Colonic mucosa (tissue), 4 donors: ENCODE data around the gene LMO2. TPM values are rescaled to one million over a fixed set of nuclear protein-coding genes. Genes with fewer than 3 reads are reported as not detected.

ENCODE experiments used
- DNase-seq: peaks from one replicate; pipeline ENCODE4 v3.0.0-alpha.2; 2020
- H3K27ac ChIP-seq: fragments of 200-600 bp; one replicate; pipeline ENCODE4 v1.8.0; 2021
- H3K27me3 ChIP-seq: fragments of 200-600 bp; one replicate; pipeline ENCODE4 v1.8.0; 2021
- H3K36me3 ChIP-seq: fragments of 200-600 bp; one replicate; pipeline ENCODE4 v1.8.0; 2021
- H3K4me1 ChIP-seq: fragments of 200-600 bp; one replicate; pipeline ENCODE4 v1.8.0; 2021; ENCODE audit warnings: mild to moderate bottlenecking
- H3K4me3 ChIP-seq: fragments of 200-600 bp; one replicate; pipeline ENCODE4 v1.8.0; 2021
- H3K9ac ChIP-seq, 2 donors: one replicate each; pipeline ENCODE4 v1.7.0; 2013; ENCODE audit warnings: control low read depth in 2 of 2, low read depth in 2 of 2, low read length in 2 of 2
- H3K9me3 ChIP-seq: fragments of 200-600 bp; one replicate; pipeline ENCODE4 v1.8.0; 2021
- intact Hi-C: fragments of 100-400 bp; cut with DNase I; formaldehyde crosslinking; loops from one replicate; pipeline ENCODE4 v1.14.1; 2022
- total RNA-seq, 2 donors: library from RNA; stranded (reverse); fragmentation: NEBNext Ultra II Directional in 1 of 2; extraction: Animal tissue kit (Norgen Biotek cat#: 25700) in 1 of 2; gene quantifications; one replicate each; pipeline ENCODE4 v1.2.1, GENCODE V29; 2021
- TF ChIP-seq, protein P1 (sequence below): fragments of 200-600 bp; IDR thresholded peaks from one replicate; pipeline ENCODE4 v1.8.0; 2022; ENCODE audit warnings: antibody characterized with exemption, mild to moderate bottlenecking
- donor health status: healthy.
- donor health status: DM: no; HTN: no; CAD: no.
- donor health status: DM: no; HTN: no; CAD: no.

Gene LMO2
- total RNA-seq, result 10 to 100 TPM in 1 of 2 donors, 1 to 10 TPM in 1; 7.2 to 11.3 TPM

DNA sequence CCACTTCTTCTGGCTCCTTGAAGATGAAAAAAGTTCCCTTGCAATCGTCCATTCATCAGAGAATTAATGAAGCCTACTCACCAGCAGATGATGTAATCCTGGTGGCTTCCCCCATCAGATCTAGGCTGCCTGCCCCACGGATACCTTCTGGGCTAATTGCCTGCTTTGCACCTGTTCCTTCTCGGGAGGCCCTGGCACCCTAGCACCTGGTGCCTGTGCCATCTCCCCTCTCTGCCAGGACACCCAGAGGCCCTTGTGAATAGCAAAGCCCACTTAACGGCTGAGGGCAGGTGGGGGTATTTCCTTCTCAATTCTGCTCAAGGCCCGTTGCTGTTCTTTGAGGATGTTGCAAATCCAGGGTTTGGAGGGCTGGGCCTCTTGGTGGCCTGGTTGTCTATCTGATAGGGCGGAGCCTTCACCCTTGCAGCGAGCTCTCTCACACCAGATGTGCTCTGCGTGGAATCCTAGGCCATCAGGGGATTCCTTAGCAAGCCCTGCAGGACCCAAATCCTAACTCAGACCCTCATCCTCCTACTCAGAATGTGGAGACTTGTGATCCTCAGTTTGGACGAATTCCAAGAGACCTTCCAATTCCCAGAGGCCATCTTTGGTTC lies at the start of gene LMO2:
LMO2 (minus strand) TSS at position 363 of the 614 bp plus-strand sequence. CDS start 22,360 bp downstream, outside the sequence.
- no peak within 1 kb of the TSS for H3K4me3 ChIP-seq
- H3K27ac ChIP-seq, result no peak within 1 kb of the TSS
- no peaks in the 10 kb centered on the region for H3K9me3 ChIP-seq
- H3K9ac ChIP-seq, result no peak within 1 kb of the TSS
- no peaks in the 10 kb centered on the region for H3K27me3 ChIP-seq
- TF ChIP-seq, protein P1, sequence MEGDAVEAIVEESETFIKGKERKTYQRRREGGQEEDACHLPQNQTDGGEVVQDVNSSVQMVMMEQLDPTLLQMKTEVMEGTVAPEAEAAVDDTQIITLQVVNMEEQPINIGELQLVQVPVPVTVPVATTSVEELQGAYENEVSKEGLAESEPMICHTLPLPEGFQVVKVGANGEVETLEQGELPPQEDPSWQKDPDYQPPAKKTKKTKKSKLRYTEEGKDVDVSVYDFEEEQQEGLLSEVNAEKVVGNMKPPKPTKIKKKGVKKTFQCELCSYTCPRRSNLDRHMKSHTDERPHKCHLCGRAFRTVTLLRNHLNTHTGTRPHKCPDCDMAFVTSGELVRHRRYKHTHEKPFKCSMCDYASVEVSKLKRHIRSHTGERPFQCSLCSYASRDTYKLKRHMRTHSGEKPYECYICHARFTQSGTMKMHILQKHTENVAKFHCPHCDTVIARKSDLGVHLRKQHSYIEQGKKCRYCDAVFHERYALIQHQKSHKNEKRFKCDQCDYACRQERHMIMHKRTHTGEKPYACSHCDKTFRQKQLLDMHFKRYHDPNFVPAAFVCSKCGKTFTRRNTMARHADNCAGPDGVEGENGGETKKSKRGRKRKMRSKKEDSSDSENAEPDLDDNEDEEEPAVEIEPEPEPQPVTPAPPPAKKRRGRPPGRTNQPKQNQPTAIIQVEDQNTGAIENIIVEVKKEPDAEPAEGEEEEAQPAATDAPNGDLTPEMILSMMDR, result no peak
- intact Hi-C loops, result no loop called here
- no peak for DNase-seq
- H3K36me3 ChIP-seq, result no peaks in the 10 kb centered on the region
- H3K4me1 ChIP-seq, result no peaks in the 10 kb centered on the region

DNA sequence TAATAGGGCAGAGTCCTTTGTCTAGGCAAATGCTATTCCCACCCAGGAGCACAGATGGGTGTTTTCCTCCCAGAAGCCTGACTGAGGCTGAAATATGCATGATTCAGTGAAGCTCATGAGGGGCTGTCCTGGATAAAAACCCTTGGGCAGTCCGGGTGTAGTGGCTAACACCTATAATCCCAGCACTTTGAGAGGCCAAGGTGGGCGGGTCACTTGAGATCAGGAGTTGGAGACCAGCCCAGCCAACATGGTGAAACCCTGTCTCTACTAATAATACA lies 48.6 kb upstream of the LMO2 start:
- TF ChIP-seq, protein P1, result no peak
- Histone ChIP-seq H3K36me3 (no peaks in the 10 kb centered on the region), H3K27me3 (no peaks in the 10 kb centered on the region), H3K27ac (no peak overlapping the region), H3K4me3 (no peak overlapping the region), H3K4me1 (no peaks in the 10 kb centered on the region), H3K9me3 (no peaks in the 10 kb centered on the region), H3K9ac (no peak overlapping the region)
- DNase-seq, result no peak
- intact Hi-C loops, result no loop called here

DNA sequence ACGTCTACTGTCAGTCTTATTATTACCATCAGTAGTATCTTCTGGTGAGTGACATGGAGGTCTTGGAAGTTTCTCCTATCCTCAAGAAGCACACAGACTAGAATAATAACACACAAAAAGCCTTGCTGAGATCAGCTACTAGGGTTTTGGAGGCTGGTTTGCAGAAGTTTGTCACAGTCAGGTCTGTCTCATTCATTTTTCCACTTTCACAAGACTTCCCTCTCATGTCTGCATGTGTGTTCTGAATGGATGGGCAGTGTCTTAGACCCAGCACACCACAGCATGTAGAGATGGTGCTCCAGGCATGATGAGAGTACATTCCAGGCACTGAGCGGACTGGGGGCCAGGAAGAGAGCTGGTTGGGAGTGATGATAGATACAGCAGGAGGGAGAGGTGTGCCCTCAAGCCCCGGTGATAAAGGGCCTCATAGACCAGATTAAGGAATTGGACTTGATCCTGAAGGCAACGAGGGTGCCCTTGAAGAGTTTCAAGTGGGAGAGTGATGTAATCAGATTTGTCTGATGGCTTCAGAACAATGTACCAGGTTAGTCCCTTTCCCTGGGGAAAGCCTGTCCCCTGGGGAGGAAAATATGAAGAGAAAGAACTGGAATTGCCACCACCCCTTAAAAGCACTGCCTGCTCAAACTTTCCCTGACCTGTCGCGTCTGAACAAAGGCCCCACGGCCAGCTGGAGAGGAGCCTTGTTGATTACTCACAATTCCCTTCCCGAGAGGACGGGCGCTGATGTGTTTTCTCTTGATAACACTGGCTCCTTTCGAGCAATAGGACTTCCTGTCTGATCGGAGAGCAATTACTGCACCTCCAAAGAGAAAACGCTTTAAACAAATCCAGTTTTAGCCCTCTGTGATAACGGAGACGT lies 45.1 kb upstream of the LMO2 start:
- intact Hi-C loops, result no loop called here
- no peak overlapping the region for H3K9ac ChIP-seq
- no peaks in the 10 kb centered on the region for H3K4me1 ChIP-seq
- H3K36me3 ChIP-seq, result no peaks in the 10 kb centered on the region
- no peak overlapping the region for H3K4me3 ChIP-seq
- H3K9me3 ChIP-seq, result no peaks in the 10 kb centered on the region
- no peak overlapping the region for H3K27ac ChIP-seq
- H3K27me3 ChIP-seq, result no peaks in the 10 kb centered on the region
- peak; percentile 30 for DNase-seq
- TF ChIP-seq, protein P1, result no peak

DNA sequence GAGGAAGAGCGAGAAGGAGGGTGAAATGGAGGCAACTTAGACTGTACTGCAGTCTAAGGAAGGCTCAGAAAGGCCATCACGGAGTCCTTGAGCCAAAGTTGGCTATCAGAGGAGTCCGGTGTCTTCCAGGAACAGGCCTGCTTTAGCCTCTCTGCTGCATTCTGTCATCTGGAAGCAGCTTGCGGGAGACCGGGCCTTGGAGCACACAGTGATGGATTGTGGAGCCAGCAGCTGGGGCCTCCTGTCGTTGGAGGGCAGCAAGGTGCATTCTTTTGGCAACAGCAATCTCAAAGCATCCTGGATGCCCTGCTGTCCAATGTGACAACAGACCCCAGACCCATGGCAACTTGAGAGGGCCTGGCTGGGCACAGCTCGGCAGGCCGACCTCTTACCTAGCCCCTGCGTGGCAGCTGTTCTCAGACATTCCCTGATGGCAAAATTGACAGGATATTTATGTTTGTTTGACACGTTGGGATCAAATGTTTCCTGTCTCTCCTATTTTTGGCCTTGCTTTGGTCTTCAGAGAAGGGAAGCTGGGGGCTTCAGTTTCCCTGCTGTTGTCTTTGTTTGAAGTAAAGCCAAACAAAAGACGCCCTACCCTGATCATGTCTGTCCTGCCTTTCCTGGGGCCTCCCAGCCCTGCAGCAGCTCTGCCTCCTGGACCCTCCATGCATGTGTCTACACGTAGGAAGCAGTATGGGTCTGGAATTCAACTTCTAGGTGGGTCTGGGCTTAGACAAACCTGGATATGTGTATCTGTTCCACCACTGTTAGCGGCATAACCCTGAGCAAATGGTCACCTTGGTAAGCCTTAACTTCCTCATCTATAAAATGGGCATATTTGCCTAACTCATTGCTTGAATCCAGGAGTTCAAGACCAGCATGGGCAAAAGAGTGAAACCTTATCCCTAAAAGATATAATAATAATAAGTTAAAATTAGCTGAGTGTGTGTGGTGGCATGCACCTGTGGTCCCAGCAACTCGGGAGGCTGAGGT lies 43.9 kb upstream of the LMO2 start:
- no peak for DNase-seq

DNA sequence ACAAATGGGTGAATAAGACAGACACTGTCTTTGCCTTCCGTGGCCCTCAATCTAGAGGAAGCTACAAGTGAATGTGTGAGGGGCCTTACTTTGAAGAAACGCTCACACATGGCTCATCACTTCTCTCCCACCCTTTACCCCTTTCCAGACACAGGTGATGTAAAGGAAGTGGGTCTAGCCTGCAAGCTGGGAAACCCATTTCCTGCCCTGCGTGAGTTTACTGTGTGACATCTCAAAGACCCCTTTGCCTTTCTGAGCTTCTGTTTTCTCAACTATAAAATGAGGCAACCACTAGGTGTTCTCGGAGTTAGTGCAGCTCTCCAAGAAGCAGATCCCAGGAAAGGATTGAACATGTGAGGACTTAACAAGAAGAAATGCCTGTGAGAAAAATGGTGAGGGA lies 43.1 kb upstream of the LMO2 start:
- H3K36me3 ChIP-seq, result no peaks in the 10 kb centered on the region
- no peaks in the 10 kb centered on the region for H3K27me3 ChIP-seq
- no peak overlapping the region for H3K9ac ChIP-seq
- H3K4me1 ChIP-seq, result no peaks in the 10 kb centered on the region
- no peak overlapping the region for H3K4me3 ChIP-seq
- no peak overlapping the region for H3K27ac ChIP-seq
- intact Hi-C loops, result no loop called here
- H3K9me3 ChIP-seq, result no peaks in the 10 kb centered on the region
- TF ChIP-seq, protein P1, result no peak
- DNase-seq, result no peak

More for the DNA sequence above, 43.9 kb upstream of the LMO2 start:
- intact Hi-C loops, result no loop called here
- TF ChIP-seq, protein P1, result no peak
- Histone ChIP-seq H3K9me3 (no peaks in the 10 kb centered on the region), H3K4me3 (no peak overlapping the region), H3K4me1 (no peaks in the 10 kb centered on the region), H3K36me3 (no peaks in the 10 kb centered on the region), H3K27me3 (no peaks in the 10 kb centered on the region), H3K9ac (no peak overlapping the region), H3K27ac (no peak overlapping the region)
